ENCODE measurements around the gene PIP4P1.

The PIP4P1 gene

DNA sequence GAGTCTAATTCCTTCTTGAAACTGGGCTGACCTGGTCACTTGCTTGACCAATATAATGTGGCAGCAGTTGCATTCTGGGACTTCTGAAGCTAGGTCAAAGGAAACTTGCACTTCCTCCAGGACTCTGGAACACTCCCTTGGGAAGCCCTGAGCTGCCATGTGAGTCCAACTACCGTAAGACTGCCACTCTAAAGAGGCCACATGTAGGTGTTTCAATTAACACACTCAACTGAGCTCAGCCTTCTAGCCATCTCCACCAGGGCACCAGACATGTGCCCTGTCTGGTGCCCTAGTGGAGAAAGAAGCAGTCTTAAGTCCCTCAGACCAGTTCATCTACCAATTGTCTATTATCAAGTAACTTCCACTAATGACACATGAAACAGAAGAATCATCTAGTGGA is 41.8 kb downstream of the PIP4P1 start:
- TF ChIP-seq YY1 (IDR thresholded peaks at IDR 0.05; ENCODE audit: insufficient read depth, insufficient read length) (no peak), SUZ12 (IDR thresholded peaks at IDR 0.05; ENCODE audit: extremely low read depth, insufficient read depth, insufficient read length) (no peak), ZNF274 (IDR thresholded peaks at IDR 0.05; ENCODE audit: low read depth, low read length) (no peak)
- Histone ChIP-seq H3K4me1 (ENCODE audit: insufficient read depth, insufficient read length) (peaks cover 2% of the 10 kb centered on the region), H3K9me3 (ENCODE audit: insufficient read depth, low read length) (no peaks in the 10 kb centered on the region), H3K27me3 (ENCODE audit: insufficient read depth, insufficient read length) (peaks cover under 1% of the 10 kb centered on the region), H3K4me3 (ENCODE audit: insufficient read length, low read depth) (no peak overlapping the region), H3K36me3 (ENCODE audit: insufficient read depth, insufficient read length, low read length) (no peaks in the 10 kb centered on the region), H3K9ac (ENCODE audit: insufficient read length, low read depth) (no peak overlapping the region)
- DNase-seq (ENCODE audit: low read depth, low spot score) = no peak

- Histone ChIP-seq H3K4me1 (ENCODE audit: insufficient read depth, insufficient read length) (peaks cover 2% of the 10 kb centered on the region), H3K4me3 (ENCODE audit: insufficient read length, low read depth) (no peak overlapping the region), H3K9me3 (ENCODE audit: insufficient read depth, low read length) (no peaks in the 10 kb centered on the region), H3K27me3 (ENCODE audit: insufficient read depth, insufficient read length) (peaks cover 5% of the 10 kb centered on the region), H3K9ac (ENCODE audit: insufficient read length, low read depth) (no peak overlapping the region), H3K36me3 (ENCODE audit: insufficient read depth, insufficient read length, low read length) (no peaks in the 10 kb centered on the region)
- TF ChIP-seq ZNF274 (IDR thresholded peaks at IDR 0.05; ENCODE audit: low read depth, low read length) = no peak
- no peak for TF ChIP-seq YY1 (IDR thresholded peaks at IDR 0.05; ENCODE audit: insufficient read depth, insufficient read length)
- TF ChIP-seq SUZ12 (IDR thresholded peaks at IDR 0.05; ENCODE audit: extremely low read depth, insufficient read depth, insufficient read length) = no peak
- DNase-seq (ENCODE audit: low read depth, low spot score) = no peak
Measured at GRCh38 chr14:20418501-20418909, 42.7 kb downstream of the PIP4P1 start.

DNA sequence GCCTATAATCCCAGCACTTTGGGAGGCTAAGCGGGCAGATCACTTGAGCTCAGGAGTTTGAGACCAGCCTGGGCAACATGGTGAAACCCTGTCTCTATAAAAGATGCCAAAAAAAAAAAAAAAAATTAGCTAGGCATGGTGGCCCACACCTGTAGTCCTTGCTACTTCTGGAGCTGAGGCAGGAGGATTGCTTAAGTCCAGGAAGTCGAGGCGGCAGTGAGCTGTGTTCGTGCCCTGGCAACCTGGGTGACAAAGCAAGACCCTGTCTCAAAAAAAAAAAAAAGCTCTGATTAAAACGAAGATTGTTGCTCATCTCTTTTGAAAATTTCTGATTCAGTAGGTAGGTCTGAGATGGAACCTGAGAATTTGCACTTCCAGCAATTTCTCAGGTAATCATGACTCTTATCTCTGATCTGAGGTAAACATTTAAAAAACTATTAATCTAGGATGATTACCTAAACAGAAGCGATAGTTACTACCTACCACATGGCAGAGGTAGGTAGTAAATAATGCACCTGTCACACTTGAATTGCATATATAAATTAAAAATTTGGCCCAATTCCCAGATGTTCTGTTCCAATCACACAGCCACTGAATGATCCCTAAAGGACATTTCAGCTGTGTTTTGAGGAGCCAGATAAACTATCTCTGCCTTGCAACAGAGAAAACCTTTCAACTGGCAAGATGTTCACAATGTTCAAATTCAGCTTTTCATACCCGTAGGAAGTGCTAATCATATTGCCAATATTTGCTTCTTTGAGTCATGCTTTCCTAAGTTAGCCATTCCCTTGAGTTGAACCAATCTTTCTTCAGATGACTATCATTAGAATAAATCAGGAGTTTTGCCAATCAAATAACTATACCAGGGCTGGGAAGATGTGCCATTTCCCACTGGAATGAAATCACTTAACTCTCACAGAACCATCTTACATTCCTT is 43.7 kb downstream of the PIP4P1 start:
- Histone ChIP-seq H3K4me1 (ENCODE audit: insufficient read depth, insufficient read length) (peaks cover 2% of the 10 kb centered on the region), H3K4me3 (ENCODE audit: insufficient read length, low read depth) (no peak overlapping the region), H3K9me3 (ENCODE audit: insufficient read depth, low read length) (no peaks in the 10 kb centered on the region), H3K36me3 (ENCODE audit: insufficient read depth, insufficient read length, low read length) (no peaks in the 10 kb centered on the region), H3K9ac (ENCODE audit: insufficient read length, low read depth) (no peak overlapping the region), H3K27me3 (ENCODE audit: insufficient read depth, insufficient read length) (peaks cover 5% of the 10 kb centered on the region)
- no peak for DNase-seq (ENCODE audit: low read depth, low spot score)
- TF ChIP-seq SUZ12 (IDR thresholded peaks at IDR 0.05; ENCODE audit: extremely low read depth, insufficient read depth, insufficient read length) (no peak), ZNF274 (IDR thresholded peaks at IDR 0.05; ENCODE audit: low read depth, low read length) (no peak), YY1 (IDR thresholded peaks at IDR 0.05; ENCODE audit: insufficient read depth, insufficient read length) (no peak)

DNA sequence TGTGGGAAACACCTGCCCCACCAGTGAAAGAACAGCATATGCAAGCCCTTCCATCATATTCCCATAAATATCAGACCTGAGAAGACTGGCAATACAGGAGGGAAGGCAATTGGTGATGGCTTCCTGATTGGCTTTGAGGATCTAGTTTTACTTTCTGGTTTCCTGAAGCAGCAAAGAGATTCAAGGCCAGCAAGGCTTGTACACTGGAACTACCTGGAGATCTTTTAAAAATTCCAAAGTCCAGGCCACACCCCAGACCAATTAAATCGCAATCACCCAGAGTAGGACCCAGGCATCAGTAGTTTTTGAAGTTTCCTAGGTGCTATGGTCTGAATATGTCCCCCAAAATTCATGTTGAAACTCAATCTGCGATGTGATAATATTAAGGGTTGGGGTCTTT is 45.0 kb downstream of the PIP4P1 start:
- Histone ChIP-seq H3K27me3 (ENCODE audit: insufficient read depth, insufficient read length) (peaks cover 5% of the 10 kb centered on the region), H3K4me1 (ENCODE audit: insufficient read depth, insufficient read length) (no peaks in the 10 kb centered on the region), H3K9ac (ENCODE audit: insufficient read length, low read depth) (no peak overlapping the region), H3K36me3 (ENCODE audit: insufficient read depth, insufficient read length, low read length) (no peaks in the 10 kb centered on the region), H3K9me3 (ENCODE audit: insufficient read depth, low read length) (no peaks in the 10 kb centered on the region), H3K4me3 (ENCODE audit: insufficient read length, low read depth) (no peak overlapping the region)
- TF ChIP-seq SUZ12 (IDR thresholded peaks at IDR 0.05; ENCODE audit: extremely low read depth, insufficient read depth, insufficient read length) (no peak), ZNF274 (IDR thresholded peaks at IDR 0.05; ENCODE audit: low read depth, low read length) (no peak), YY1 (IDR thresholded peaks at IDR 0.05; ENCODE audit: insufficient read depth, insufficient read length) (no peak)
- no peak for DNase-seq (ENCODE audit: low read depth, low spot score)

GRCh38 chr14:20415782-20416206 is 45.4 kb downstream of the PIP4P1 start:
- Histone ChIP-seq H3K4me1 (ENCODE audit: insufficient read depth, insufficient read length) (no peaks in the 10 kb centered on the region), H3K27me3 (ENCODE audit: insufficient read depth, insufficient read length) (peaks cover 5% of the 10 kb centered on the region), H3K36me3 (ENCODE audit: insufficient read depth, insufficient read length, low read length) (no peaks in the 10 kb centered on the region), H3K4me3 (ENCODE audit: insufficient read length, low read depth) (no peak overlapping the region), H3K9me3 (ENCODE audit: insufficient read depth, low read length) (no peaks in the 10 kb centered on the region), H3K9ac (ENCODE audit: insufficient read length, low read depth) (no peak overlapping the region)
- no peak for DNase-seq (ENCODE audit: low read depth, low spot score)
- TF ChIP-seq SUZ12 (IDR thresholded peaks at IDR 0.05; ENCODE audit: extremely low read depth, insufficient read depth, insufficient read length) (no peak), ZNF274 (IDR thresholded peaks at IDR 0.05; ENCODE audit: low read depth, low read length) (no peak), YY1 (IDR thresholded peaks at IDR 0.05; ENCODE audit: insufficient read depth, insufficient read length) (no peak)

DNA sequence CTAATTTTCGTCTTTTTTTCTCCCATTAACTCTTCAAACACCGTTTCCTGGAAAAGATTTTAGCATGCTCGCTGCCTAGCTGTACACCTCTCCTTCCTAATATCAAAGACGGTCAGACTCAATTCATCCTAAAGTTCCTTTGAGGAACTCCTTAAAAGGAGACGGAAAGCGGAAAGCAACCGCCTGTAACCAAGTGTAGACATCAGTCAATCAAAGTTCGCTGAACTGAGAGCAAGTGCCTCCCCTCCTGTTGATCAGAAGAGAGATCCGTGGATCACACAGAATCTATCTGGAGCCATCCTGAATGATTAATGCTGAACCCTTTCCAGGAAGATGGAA is 47.5 kb downstream of the PIP4P1 start:
- no peaks in the 10 kb centered on the region for H3K9me3 ChIP-seq (ENCODE audit: insufficient read depth, low read length)
- TF ChIP-seq SUZ12 (IDR thresholded peaks at IDR 0.05; ENCODE audit: extremely low read depth, insufficient read depth, insufficient read length) = no peak
- no peak for TF ChIP-seq ZNF274 (IDR thresholded peaks at IDR 0.05; ENCODE audit: low read depth, low read length)
- TF ChIP-seq YY1 (IDR thresholded peaks at IDR 0.05; ENCODE audit: insufficient read depth, insufficient read length) = no peak
- peak overlapping the region; percentile 81 for H3K9ac ChIP-seq (ENCODE audit: insufficient read length, low read depth)
- H3K36me3 ChIP-seq (ENCODE audit: insufficient read depth, insufficient read length, low read length) = no peaks in the 10 kb centered on the region
- peak overlapping the region; percentile 83 for H3K4me3 ChIP-seq (ENCODE audit: insufficient read length, low read depth)
- H3K27me3 ChIP-seq (ENCODE audit: insufficient read depth, insufficient read length) = peaks cover 5% of the 10 kb centered on the region
- H3K4me1 ChIP-seq (ENCODE audit: insufficient read depth, insufficient read length) = no peaks in the 10 kb centered on the region
- no peak for DNase-seq (ENCODE audit: low read depth, low spot score)

DNA sequence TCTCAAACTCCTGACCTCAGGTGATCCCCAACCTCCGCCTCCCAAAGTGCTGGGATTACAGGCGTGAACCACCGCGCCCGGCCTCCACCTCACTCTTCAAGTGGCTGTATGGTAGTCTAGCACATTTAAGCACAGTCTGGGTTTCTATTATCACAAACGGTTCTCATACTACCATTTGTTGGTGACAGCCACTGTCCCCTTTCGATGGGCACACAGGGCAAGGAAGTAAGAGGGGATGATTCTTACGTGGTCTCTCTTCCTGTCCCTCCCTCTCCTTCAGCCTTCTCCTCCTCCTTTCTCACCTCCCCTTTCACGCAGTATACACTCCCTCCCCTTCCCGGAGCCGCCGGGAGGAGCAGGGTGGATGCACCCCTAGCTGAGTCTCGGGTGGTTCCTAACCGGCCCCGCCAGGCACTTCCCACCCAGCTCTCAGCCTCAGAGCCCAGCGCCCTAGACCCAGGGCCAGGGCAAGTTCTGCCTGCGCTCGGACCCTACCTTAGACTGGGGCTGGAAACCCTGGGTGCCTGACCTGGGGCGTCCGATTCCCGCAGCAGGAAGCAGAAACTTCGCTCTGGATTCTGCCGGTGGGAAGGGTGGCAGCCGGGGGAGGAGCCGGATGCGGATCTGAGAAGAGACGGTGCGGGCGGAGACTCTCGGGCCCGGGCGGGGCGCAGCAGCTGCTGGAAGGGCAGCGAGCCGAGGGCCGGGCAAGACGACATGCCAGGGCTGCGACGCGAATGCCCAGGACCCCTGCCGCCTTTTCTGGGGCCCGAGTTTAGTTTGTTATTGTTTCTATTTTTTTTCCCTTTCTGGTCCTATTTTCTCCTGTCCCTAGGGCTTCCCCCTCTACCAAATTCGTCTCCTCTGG is 48.1 kb downstream of the PIP4P1 start, which contains the start of gene TEP1:
Gene TEP1 (minus strand): TSS at position 626 of the 868 bp plus-strand sequence. CDS start 5,062 bp downstream, outside the sequence.
- peak; percentile 46 for DNase-seq (ENCODE audit: low read depth, low spot score)
- peak within 1 kb of the TSS; percentile 83 for H3K4me3 ChIP-seq (ENCODE audit: insufficient read length, low read depth)
- TF ChIP-seq SUZ12 (IDR thresholded peaks at IDR 0.05; ENCODE audit: extremely low read depth, insufficient read depth, insufficient read length) = no peak
- TF ChIP-seq YY1 (IDR thresholded peaks at IDR 0.05; ENCODE audit: insufficient read depth, insufficient read length) = no peak
- TF ChIP-seq ZNF274 (IDR thresholded peaks at IDR 0.05; ENCODE audit: low read depth, low read length) = no peak
- no peaks in the 10 kb centered on the region for H3K9me3 ChIP-seq (ENCODE audit: insufficient read depth, low read length)
- H3K27me3 ChIP-seq (ENCODE audit: insufficient read depth, insufficient read length) = peaks cover 5% of the 10 kb centered on the region
- H3K9ac ChIP-seq (ENCODE audit: insufficient read length, low read depth) = peak within 1 kb of the TSS; percentile 81
- no peaks in the 10 kb centered on the region for H3K4me1 ChIP-seq (ENCODE audit: insufficient read depth, insufficient read length)
- H3K36me3 ChIP-seq (ENCODE audit: insufficient read depth, insufficient read length, low read length) = peaks cover 3% of the 10 kb centered on the region

Data from NT2/D1 (cell line).